DMS153 treated with DMSO at 0.1 percent for 48 hours (cell line): ENCODE results near the gene NFE2L2.
"Not testable (repeated sequence)": the region's sequence is repeated elsewhere in the genome, so short reads cannot be mapped to it uniquely, and the experiment has no call there.

Source experiments
- DNase-seq: peaks from one replicate; lab custom pipeline; 2025; ENCODE audit not compliant: unreplicated experiment; lab: John Stamatoyannopoulos, UW

NFE2L2 gene

DNA sequence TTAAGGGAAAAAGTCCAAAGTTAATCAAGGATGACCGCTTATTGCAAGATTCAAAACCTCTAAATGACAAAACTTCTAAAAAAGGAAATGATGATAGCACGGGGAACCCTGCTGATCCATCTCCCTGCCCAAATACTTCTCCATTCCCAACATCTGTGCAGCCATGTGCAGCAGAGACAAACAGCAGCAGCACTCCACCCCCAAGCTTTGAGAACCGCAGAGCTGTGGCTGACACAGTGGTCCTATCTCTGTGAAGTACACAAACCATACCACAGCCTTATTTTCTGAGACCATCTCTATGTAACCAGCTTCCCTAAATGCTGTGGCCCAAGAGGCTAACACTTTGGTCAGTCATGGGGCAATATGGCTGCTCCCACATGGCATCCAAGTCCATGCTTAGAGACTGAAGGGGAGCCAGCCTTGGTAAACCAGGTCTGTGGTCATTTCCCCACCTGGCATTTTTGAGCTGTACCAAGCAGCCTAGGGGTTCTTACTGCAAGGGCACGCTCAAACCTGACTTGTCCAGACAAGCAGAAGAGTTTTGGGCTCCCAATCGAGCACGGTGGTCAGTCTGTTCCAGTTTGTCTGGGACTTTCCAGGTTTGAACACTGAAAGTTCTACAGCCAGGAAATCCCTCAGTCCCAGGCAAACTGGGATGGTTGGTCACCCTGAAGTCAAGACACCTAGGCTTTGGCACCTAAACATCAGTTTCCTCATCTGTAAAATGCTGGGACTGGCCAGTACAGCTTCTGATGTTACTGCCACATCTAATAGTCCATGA lies 17.1 kb upstream of the NFE2L2 start:
- DNase-seq = no peak

DNA sequence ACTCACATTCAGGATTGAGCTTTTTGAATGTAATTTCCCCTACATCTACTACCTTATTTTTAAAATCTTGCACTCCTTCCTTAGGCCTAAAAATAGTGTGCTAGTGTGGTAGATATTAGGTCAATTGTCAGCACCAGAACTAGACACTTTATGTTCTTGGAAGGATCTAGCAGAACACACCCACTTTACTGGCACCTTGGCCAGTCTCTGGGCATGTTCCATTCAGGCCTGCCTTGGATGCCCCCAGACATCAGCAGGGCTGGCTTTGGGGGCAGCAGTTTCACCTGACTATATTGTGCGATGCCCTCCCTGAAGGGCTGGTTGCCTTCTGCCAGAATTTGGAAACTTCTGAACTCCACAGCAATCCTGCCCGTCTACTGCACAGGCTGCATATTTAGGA lies 15.3 kb upstream of the NFE2L2 start:
- DNase-seq = no peak

DNA sequence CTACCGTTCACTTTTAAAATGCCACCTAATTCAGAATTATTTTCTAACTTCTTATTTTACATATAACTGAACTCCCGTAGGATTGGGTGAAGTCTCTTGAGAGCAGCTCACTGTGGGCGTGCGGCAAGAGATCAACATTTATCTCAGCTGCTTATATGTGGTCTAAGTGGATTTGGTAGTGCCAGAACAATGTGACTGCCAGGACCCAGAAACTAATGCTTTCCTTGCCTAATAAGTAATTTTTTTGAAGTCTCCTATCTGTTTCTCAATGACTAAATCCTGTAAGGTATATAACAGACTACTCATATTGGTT lies 11.2 kb upstream of the NFE2L2 start:
- no peak for DNase-seq

DNA sequence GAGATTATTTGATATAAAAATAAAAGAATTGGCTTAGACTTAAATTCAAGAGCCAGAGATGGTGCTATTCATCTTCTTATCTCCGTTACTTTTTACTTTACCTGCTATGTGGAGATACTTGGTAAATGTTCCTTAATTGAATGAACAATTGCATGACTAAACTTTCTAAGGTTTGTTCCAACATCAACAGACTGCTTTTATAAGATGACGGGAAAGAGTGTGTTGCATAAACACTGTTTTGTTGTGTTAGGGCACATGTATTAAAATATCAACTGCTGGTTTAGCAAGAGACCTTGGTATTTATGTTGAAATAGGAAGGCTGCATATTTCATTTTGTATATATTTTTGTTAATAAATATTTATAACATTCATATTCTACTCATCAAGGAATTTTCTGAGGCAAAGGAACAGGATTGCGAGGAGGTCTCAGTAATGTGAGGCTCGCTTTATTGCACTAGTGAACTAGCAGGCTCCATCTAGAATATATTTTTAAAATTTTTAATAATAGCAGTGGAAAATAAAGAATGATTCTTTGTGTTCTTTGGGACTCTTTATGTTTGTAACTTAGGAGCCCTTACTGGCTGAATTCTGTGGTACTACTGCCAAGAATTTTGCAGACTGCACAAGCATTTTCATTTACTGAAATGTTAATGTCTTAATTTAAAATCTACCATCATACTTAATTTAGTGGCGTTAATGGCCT lies 10.7 kb upstream of the NFE2L2 start:
- no peak for DNase-seq

DNA sequence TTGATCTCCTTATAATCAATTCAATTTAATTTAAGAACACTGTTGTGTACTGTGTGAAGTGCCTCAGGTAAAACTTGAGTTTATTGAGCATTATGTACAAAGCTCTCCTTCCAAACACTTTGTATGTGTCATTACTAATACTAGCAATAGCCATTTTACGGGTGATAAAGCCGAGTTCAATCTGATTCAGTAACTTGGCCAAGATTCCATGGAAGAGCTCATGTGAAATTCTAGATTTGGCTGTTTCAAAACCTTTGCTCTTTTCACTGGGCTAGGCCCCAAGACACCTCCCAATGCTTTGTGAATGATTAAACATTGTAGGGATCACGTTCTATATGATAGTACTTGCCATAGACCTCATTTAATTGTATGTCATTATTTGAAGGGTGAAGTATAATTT lies 8.9 kb upstream of the NFE2L2 start:
- no peak for DNase-seq

GRCh38 chr2:177272765-177273164 lies 8.2 kb upstream of the NFE2L2 start:
- DNase-seq = no peak

DNA sequence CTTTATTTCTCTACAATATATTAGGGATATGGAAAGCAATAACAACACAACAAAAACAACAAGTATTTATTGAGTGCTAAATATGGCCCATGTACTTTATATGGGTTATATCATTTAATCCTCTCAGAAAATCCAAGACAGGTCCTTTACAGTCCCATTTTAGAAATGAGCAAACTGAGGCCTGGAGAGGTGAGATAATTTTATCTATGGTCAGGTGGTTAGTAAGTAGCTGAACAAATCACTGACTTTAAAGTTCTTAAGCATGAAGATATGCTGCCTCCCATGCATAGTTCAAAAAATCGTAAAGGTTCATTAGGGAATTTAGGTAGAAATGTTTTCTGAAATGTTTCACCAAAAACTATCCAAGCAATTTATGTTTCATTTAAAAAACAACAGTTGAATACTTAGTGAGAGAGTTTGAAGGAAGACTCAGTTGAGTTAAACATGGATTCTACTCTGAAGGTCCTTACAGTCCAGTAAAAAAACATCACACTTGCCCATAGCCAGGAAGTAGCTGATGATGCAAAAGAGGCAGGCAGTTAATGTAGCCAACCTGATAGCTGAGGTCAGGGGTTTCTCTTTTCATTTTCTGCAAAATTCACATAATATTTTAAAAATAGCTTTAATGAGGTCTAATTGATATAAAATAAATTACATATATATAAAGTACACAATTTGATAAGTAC lies 7.6 kb upstream of the NFE2L2 start:
- DNase-seq = no peak

- no peak for DNase-seq
Observed at GRCh38 chr2:177270531-177270930, 6.0 kb upstream of the NFE2L2 start.

- no peak for DNase-seq
Observed at GRCh38 chr2:177268901-177269300, 4.4 kb upstream of the NFE2L2 start.

DNA sequence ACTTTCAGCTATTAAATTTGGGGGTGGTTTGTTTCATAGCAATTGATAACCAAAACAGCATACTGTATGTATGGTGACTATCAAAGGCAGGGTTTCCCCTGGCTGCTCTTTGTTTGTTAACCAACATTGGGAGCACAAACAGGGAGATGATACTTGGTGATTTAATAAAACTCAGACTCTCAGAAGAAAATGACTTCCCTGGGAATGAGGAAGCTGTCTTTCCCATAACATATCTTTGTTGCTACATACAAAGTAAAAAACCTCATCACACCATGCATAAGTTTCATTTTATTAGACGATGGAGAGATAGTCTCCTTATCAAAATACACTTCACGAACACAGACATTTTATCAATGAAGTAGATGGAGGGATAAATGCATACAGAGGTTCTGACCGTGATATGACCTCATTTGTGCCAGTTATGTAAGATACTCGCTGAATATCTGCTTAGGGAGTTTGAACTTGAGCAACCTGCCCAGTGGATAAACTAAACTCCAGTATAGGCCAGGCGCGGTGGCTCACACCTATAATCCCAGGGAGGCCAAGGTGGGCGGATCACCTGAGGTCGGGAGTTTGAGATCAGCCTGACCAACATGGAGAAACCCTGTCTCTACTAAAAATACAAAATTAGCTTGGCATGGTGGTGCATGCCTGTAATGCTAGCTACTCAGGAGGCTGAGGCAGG lies 3.8 kb upstream of the NFE2L2 start:
- DNase-seq = no peak

DNA sequence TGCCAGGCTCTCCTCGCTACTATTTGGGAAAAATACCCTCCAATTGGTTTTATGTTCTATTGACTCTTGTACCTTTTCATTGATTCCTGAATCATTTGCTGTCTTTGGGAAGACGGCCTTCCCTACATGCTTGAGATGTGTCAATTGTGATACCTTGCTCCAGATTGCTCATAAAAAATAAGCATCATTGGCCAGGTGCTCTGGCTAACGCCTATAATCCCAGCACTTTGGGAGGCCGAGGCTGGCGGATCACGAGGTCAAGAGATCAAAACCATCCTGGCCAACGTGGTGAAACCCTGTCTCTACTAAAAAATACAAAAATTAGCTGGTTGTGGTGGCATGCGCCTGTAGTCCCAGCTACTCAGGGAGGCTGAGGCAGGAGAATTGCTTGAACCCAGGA lies 2.4 kb upstream of the NFE2L2 start:
- not testable (repeated sequence) for DNase-seq

- no peak for DNase-seq
Observed at GRCh38 chr2:177265824-177266817, 1.6 kb upstream of the NFE2L2 start.

DNA sequence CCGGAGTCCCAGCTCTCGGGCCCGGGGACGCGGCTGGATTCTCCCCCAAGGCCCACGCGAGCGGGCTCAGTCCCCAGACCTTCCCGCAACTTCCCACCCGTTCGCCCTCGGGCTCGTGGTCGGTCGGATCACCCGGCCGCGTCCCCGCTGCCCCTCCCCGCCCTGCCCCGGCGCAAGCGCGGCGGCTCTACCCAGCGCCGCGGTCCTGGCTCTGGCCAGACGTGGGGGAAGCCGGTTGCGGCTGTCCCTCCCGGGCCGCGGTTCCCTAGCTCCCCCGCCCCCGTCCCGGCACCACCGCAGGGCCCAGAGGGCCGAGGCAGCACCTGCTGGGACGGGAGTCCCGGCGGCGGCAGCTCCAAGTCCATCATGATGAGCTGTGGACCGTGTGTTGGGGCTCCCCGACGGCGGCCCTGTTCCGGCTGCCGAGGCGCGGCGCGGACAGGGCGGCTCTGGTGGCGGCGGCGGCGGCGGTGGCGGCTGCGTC lies 276 bp downstream of the NFE2L2 start:
- no peak for DNase-seq

DNA sequence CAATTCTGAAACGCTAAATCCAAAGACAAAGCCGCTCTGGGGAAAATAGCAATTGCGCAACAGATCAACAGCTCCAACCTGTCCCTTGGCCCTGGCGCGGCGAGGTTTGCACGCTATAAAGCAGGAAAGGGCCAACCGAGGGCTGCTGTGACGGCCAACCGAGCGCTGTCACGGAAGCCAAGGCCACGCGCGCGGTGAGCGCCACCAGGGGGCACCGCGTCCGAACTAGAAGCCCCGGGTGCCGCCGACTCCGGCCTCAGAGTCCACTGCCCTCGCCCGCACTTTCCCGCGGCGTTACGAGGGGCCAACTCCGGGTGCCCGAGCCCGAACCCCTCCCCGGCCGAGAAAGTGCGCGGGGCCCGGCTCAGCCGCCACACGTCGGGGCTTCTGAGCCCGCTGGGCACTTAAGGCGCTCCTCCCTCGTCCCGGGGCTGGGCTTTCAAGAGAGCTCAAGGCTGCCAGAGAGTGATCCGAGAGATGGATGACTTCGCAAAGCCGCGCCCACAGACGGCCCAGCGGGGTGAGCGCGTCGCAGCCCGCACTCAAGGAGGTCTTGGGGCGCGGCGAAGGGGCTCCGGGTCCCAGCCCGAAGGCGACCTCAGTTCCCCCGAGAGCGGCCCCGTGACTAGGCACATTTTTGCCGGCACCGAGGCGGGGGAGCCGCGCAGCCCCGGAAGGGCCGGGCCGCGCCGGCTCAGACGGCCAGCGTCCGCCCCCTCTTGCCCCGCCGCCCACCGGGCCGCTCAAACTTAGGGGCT lies 897 bp downstream of the NFE2L2 start:
- peak; percentile 92 for DNase-seq

DNA sequence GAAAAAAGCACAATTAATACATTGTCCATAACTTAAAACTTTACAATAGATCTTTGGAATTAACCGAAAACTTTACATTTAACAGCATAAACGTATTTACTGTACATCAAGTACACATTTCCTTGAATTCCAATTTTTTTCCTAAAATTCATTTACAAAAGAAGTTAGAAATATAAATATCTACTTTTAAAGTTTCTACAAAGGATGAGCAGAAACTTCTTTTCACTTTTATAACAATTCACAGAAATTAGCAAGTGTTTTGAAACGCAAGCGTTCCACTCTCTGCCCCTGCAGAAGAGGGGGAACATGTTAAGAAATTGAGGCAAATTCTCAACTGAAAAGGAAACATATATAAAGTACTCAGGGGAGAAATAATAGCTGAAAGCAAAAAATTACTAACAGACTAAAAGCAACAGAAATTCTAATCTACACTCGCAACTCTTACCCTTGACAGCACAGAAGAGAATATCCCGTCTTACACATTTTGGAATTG lies 1.5 kb downstream of the NFE2L2 start:
- DNase-seq = no peak

DNA sequence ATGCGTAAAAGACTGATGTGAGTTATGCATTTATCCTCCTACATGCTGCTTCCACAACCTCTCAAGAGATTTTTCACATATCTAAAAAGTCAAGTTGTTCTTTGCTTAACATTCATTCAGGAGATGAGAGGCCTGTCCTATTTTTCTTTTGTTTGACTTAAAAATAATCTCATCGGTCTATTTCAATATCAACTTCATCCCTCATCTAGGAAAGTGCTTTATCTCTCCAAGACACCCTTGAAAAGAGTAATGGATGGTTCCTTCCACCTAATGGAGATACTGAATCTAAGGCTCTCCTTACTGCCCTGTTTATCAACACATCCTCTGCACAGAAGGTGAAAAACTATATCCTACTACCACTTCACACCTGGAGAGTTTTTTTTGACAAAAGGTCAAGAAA lies 2.4 kb downstream of the NFE2L2 start:
- no peak for DNase-seq

DNA sequence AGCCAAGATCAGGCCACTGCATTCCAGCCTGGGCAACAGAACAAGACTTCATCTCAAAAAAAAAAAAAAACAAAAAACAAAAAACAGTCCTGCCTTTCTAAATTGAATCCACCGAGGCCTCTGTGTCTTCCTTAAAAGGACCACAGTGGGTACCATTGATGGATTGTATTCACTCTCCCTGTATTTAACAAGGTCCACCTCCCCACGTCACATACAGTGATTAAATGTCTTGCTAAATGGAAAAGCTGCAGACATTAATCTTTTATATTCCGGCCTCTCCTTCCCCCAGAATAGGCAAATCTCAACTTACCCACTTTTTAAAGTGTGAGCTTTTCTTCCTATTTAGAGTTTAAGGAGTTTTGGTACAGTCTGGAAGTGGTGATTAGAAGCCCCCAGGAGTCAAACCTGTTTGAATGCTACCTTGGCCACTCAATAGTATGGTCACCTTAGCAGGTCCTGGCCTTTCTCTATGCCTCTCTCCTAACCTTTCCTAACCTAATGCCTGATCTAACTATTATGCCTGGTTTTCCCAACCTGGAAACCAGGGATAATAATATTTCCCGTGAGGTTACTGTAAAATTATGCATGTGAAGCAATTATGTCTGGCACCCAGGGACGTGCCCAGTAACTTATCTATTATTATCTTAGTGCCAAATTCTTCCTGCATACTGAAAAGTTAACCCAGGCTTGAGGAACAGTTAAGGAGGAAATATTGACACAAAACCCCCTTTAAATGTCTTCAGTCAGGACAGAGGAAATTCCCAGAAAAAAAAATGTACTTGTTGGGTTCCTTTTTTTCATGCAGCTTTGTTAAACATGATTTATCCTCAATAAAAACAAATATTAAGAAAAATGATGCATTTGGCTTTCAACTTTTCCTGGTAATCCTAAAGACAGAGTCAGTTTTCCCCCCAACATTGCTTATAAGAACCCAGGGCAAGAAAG lies 3.1 kb downstream of the NFE2L2 start:
- DNase-seq = no peak

DNA sequence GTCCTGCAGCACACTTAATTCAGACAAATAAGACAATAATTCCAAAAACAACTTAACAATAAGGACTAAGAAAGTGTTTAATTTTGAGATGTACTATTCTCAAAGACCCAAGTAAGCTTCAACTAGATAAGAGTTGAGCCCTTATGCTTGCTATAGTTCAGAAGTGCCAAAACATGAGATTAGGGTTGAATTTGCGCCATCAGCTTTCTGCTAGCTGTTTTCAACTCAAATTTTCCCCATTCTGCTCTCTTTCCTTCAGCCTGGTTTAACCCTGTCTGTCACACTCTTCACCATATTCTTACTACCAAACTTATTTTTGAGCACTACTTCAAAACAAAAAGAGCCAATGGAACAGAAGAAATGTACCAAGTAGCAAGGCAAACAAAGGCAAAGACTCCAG lies 4.1 kb downstream of the NFE2L2 start:
- no peak for DNase-seq
